IgD-negative memory B cell (primary cell): ENCODE results near the gene EXOG. TPM values are rescaled to one million over a fixed set of nuclear protein-coding genes. Genes with fewer than 3 reads are reported as not detected.
A peak's percentile ranks its signal among the peaks of the same experiment; 100 is the strongest.

Source experiments
- H3K27ac Mint-ChIP-seq, 3 donors: one replicate each; pipeline ENCODE4 v1.8.0; 2020 to 2022; ENCODE audit warnings: mild to moderate bottlenecking in 3 of 3, mixed read lengths in 3 of 3, moderate library complexity in 1 of 3
- H3K27me3 Mint-ChIP-seq: one replicate; pipeline ENCODE4 v1.8.0; 2021; ENCODE audit warnings: mixed read lengths
- H3K36me3 Mint-ChIP-seq: one replicate; pipeline ENCODE4 v1.8.0; 2020; ENCODE audit warnings: mild to moderate bottlenecking, mixed read lengths
- H3K4me1 Mint-ChIP-seq, 3 donors: one replicate each; pipeline ENCODE4 v1.8.0; 2020 to 2022; ENCODE audit warnings: mixed read lengths in 3 of 3, mild to moderate bottlenecking in 1 of 3
- H3K4me3 Mint-ChIP-seq, 4 donors: one replicate each; pipeline ENCODE4 v1.8.0; 2020 to 2022; ENCODE audit warnings: mild to moderate bottlenecking in 4 of 4, mixed read lengths in 4 of 4, moderate library complexity in 3 of 4
- H3K9me3 Mint-ChIP-seq, 3 donors: one replicate each; pipeline ENCODE4 v1.8.0; 2020 to 2021; ENCODE audit warnings: mixed read lengths in 3 of 3, mild to moderate bottlenecking in 1 of 3
- polyA plus RNA-seq: library from polyadenylated mRNA; unstranded; fragments of 300-500 nt; fragmentation: Illumina TruSeq; gene quantifications from one replicate; pipeline ENCODE4 v1.2.3, GENCODE V29; 2021

Gene EXOG
- polyA plus RNA-seq, 1 donor from 2014 or later = 13.6 TPM

- H3K4me3 Mint-ChIP-seq = no peak overlapping the region
- H3K27me3 Mint-ChIP-seq = no peaks in the 10 kb centered on the region
- no peak overlapping the region for H3K27ac Mint-ChIP-seq
- no peaks in the 10 kb centered on the region for H3K9me3 Mint-ChIP-seq
- peaks cover 3% of the 10 kb centered on the region for H3K36me3 Mint-ChIP-seq
- H3K4me1 Mint-ChIP-seq = peaks cover 0 to 1% (median 0%) of the 10 kb centered on the region in 3 donors
These were observed 16.6 kb upstream of the EXOG start for GRCh38 chr3:38479431-38480092.

- Mint-ChIP-seq H3K36me3 (peaks cover 7% of the 10 kb centered on the region), H3K27ac (no peak overlapping the region), H3K27me3 (no peaks in the 10 kb centered on the region), H3K4me1 (peaks cover 0 to 4% (median 1%) of the 10 kb centered on the region in 3 donors), H3K4me3 (no peak overlapping the region), H3K9me3 (no peaks in the 10 kb centered on the region)
These were observed 16.1 kb upstream of the EXOG start for GRCh38 chr3:38480093-38480445.

GRCh38 chr3:38480930-38481329 is 15.2 kb upstream of the EXOG start:
- Mint-ChIP-seq H3K4me3 (no peak overlapping the region), H3K27me3 (no peaks in the 10 kb centered on the region), H3K27ac (no peak overlapping the region), H3K9me3 (no peaks in the 10 kb centered on the region), H3K4me1 (peaks cover 0 to 5% (median 1%) of the 10 kb centered on the region in 3 donors), H3K36me3 (peaks cover 8% of the 10 kb centered on the region)

- H3K9me3 Mint-ChIP-seq = no peaks in the 10 kb centered on the region
- no peaks in the 10 kb centered on the region for H3K27me3 Mint-ChIP-seq
- no peak overlapping the region for H3K27ac Mint-ChIP-seq
- no peak overlapping the region for H3K4me3 Mint-ChIP-seq
- H3K4me1 Mint-ChIP-seq = peaks cover 2 to 5% (median 3%) of the 10 kb centered on the region in 3 donors
- H3K36me3 Mint-ChIP-seq = peaks cover 8% of the 10 kb centered on the region
These were observed 13.2 kb upstream of the EXOG start for GRCh38 chr3:38482951-38483350.

- Mint-ChIP-seq H3K9me3 (no peaks in the 10 kb centered on the region), H3K4me1 (peaks cover 2 to 5% (median 3%) of the 10 kb centered on the region in 3 donors), H3K27ac (no peak overlapping the region), H3K36me3 (peaks cover 10% of the 10 kb centered on the region), H3K4me3 (no peak overlapping the region), H3K27me3 (no peaks in the 10 kb centered on the region)
These were observed 8.8 kb upstream of the EXOG start for GRCh38 chr3:38487323-38487722.

GRCh38 chr3:38488949-38489348 is 7.2 kb upstream of the EXOG start:
- peaks cover 7% of the 10 kb centered on the region for H3K36me3 Mint-ChIP-seq
- H3K4me3 Mint-ChIP-seq = no peak overlapping the region
- no peaks in the 10 kb centered on the region for H3K9me3 Mint-ChIP-seq
- no peak overlapping the region for H3K27ac Mint-ChIP-seq
- H3K27me3 Mint-ChIP-seq = no peaks in the 10 kb centered on the region
- peaks cover 2 to 5% (median 2%) of the 10 kb centered on the region in 3 donors for H3K4me1 Mint-ChIP-seq

GRCh38 chr3:38489766-38490165 is 6.4 kb upstream of the EXOG start:
- H3K9me3 Mint-ChIP-seq = no peaks in the 10 kb centered on the region
- no peak overlapping the region for H3K27ac Mint-ChIP-seq
- no peak overlapping the region for H3K4me3 Mint-ChIP-seq
- peaks cover 2 to 4% (median 2%) of the 10 kb centered on the region in 3 donors for H3K4me1 Mint-ChIP-seq
- H3K36me3 Mint-ChIP-seq = peaks cover 5% of the 10 kb centered on the region
- H3K27me3 Mint-ChIP-seq = no peaks in the 10 kb centered on the region

- Mint-ChIP-seq H3K27me3 (no peaks in the 10 kb centered on the region), H3K4me3 (no peak overlapping the region), H3K9me3 (no peaks in the 10 kb centered on the region), H3K4me1 (peaks cover 0 to 2% (median 2%) of the 10 kb centered on the region in 3 donors), H3K36me3 (peaks cover 2% of the 10 kb centered on the region), H3K27ac (no peak overlapping the region)
These were observed 5.7 kb upstream of the EXOG start for GRCh38 chr3:38490281-38491030.

GRCh38 chr3:38491215-38491614 is 4.9 kb upstream of the EXOG start:
- no peaks in the 10 kb centered on the region for H3K9me3 Mint-ChIP-seq
- H3K27me3 Mint-ChIP-seq = no peaks in the 10 kb centered on the region
- H3K36me3 Mint-ChIP-seq = peaks cover 2% of the 10 kb centered on the region
- no peak overlapping the region for H3K4me3 Mint-ChIP-seq
- H3K4me1 Mint-ChIP-seq = peaks cover 0 to 2% (median 2%) of the 10 kb centered on the region in 3 donors
- no peak overlapping the region for H3K27ac Mint-ChIP-seq

- Mint-ChIP-seq H3K36me3 (peaks cover 2% of the 10 kb centered on the region), H3K9me3 (no peaks in the 10 kb centered on the region), H3K27ac (no peak overlapping the region), H3K4me3 (no peak overlapping the region), H3K4me1 (peaks cover 4 to 10% (median 6%) of the 10 kb centered on the region in 3 donors), H3K27me3 (no peaks in the 10 kb centered on the region)
These were observed 3.1 kb upstream of the EXOG start for GRCh38 chr3:38493031-38493430.

- H3K9me3 Mint-ChIP-seq = no peaks in the 10 kb centered on the region
- peaks cover 6 to 10% (median 10%) of the 10 kb centered on the region in 3 donors for H3K4me1 Mint-ChIP-seq
- no peaks in the 10 kb centered on the region for H3K27me3 Mint-ChIP-seq
- H3K36me3 Mint-ChIP-seq = peaks cover 6% of the 10 kb centered on the region
- peak overlapping the region in 2 of 3 donors; percentile 88 to 91 for H3K27ac Mint-ChIP-seq
- H3K4me3 Mint-ChIP-seq = peak overlapping the region; percentile 93 to 97 (median 96)
These were observed 891 bp downstream of the EXOG start for GRCh38 chr3:38497031-38497430.

- H3K4me1 Mint-ChIP-seq = peaks cover 6 to 10% (median 10%) of the 10 kb centered on the region in 3 donors
- H3K36me3 Mint-ChIP-seq = peaks cover 6% of the 10 kb centered on the region
- H3K27me3 Mint-ChIP-seq = no peaks in the 10 kb centered on the region
- H3K27ac Mint-ChIP-seq = no peak overlapping the region
- no peaks in the 10 kb centered on the region for H3K9me3 Mint-ChIP-seq
- no peak overlapping the region for H3K4me3 Mint-ChIP-seq
These were observed 4.7 kb downstream of the EXOG start for GRCh38 chr3:38500688-38501417.

GRCh38 chr3:38507120-38507519 is 11.0 kb downstream of the EXOG start:
- no peaks in the 10 kb centered on the region for H3K27me3 Mint-ChIP-seq
- no peaks in the 10 kb centered on the region for H3K9me3 Mint-ChIP-seq
- H3K4me3 Mint-ChIP-seq = no peak overlapping the region
- no peak overlapping the region for H3K27ac Mint-ChIP-seq
- peaks cover 0 to 2% (median 0%) of the 10 kb centered on the region in 3 donors for H3K4me1 Mint-ChIP-seq
- H3K36me3 Mint-ChIP-seq = peaks cover 7% of the 10 kb centered on the region

GRCh38 chr3:38509732-38510131 is 13.6 kb downstream of the EXOG start:
- peaks cover 12% of the 10 kb centered on the region for H3K36me3 Mint-ChIP-seq
- peaks cover 0 to 4% (median 0%) of the 10 kb centered on the region in 3 donors for H3K4me1 Mint-ChIP-seq
- no peak overlapping the region for H3K4me3 Mint-ChIP-seq
- H3K27me3 Mint-ChIP-seq = no peaks in the 10 kb centered on the region
- no peaks in the 10 kb centered on the region for H3K9me3 Mint-ChIP-seq
- no peak overlapping the region for H3K27ac Mint-ChIP-seq

- peaks cover 12% of the 10 kb centered on the region for H3K36me3 Mint-ChIP-seq
- H3K9me3 Mint-ChIP-seq = no peaks in the 10 kb centered on the region
- H3K4me1 Mint-ChIP-seq = peaks cover 0 to 4% (median 0%) of the 10 kb centered on the region in 3 donors
- H3K27me3 Mint-ChIP-seq = no peaks in the 10 kb centered on the region
- no peak overlapping the region for H3K4me3 Mint-ChIP-seq
- no peak overlapping the region for H3K27ac Mint-ChIP-seq
These were observed 14.5 kb downstream of the EXOG start for GRCh38 chr3:38510631-38511030.
